Muscle of leg (tissue), 16 donors: ENCODE data around the gene GAL3ST3. TPM values are rescaled to one million over a fixed set of nuclear protein-coding genes. Genes with fewer than 3 reads are reported as not detected.
"Not testable (repeated sequence)": the region's sequence is repeated elsewhere in the genome, so short reads cannot be mapped to it uniquely, and the experiment has no call there.

Source experiments
- DNase-seq: peaks from one replicate; pipeline ENCODE4 v3.0.0; 2013
- H3K27ac ChIP-seq: one replicate; pipeline ENCODE4 v1.5.1; 2013; ENCODE audit warnings: mild to moderate bottlenecking, low read length, control low read depth
- H3K27me3 ChIP-seq: one replicate; pipeline ENCODE4 v1.6.1; 2013; ENCODE audit warnings: low read length; ENCODE audit not compliant: control insufficient read depth, insufficient read depth
- H3K36me3 ChIP-seq: one replicate; pipeline ENCODE4 v1.6.1; 2013; ENCODE audit warnings: low read length; ENCODE audit not compliant: control insufficient read depth, insufficient read depth
- H3K4me1 ChIP-seq: one replicate; pipeline ENCODE4 v1.6.1; 2013; ENCODE audit warnings: low read length; ENCODE audit not compliant: control insufficient read depth, insufficient read depth
- H3K4me3 ChIP-seq: one replicate; pipeline ENCODE4 v1.5.1; 2013; ENCODE audit warnings: low read length, control low read depth
- H3K9me3 ChIP-seq: replicated peaks from 2 replicates; pipeline ENCODE4 v1.6.1; 2013; ENCODE audit warnings: low read depth, low read length; ENCODE audit not compliant: control insufficient read depth
- WGBS: methylation state at CpG from one replicate; pipeline ENCODE4 v1.1.5; 2013; ENCODE audit warnings: missing lambda C conversion rate; ENCODE audit not compliant: insufficient coverage; 5-methylcytosine and 5-hydroxymethylcytosine counted together
- long read RNA-seq, 11 donors: transcript quantifications; one replicate each; lab custom pipeline, GENCODE V29; 2026
- polyA plus RNA-seq, 8 donors: library from polyadenylated mRNA; unstranded; fragments of 120-200 nt; gene quantifications; one replicate each; pipeline versions ENCODE4 v1.2.1 to v1.2.3, GENCODE V29; 2013; ENCODE audit warnings: inconsistent platforms in 1 of 8, low replicate concordance in 1 of 8; ENCODE audit not compliant: insufficient read length in 8 of 8, insufficient read depth in 1 of 8
- total RNA-seq: library from RNA; stranded (reverse); fragments of 120-200 nt; gene quantifications from one replicate; pipeline ENCODE4 v1.2.4, GENCODE V29; 2013

The GAL3ST3 gene, protein sequence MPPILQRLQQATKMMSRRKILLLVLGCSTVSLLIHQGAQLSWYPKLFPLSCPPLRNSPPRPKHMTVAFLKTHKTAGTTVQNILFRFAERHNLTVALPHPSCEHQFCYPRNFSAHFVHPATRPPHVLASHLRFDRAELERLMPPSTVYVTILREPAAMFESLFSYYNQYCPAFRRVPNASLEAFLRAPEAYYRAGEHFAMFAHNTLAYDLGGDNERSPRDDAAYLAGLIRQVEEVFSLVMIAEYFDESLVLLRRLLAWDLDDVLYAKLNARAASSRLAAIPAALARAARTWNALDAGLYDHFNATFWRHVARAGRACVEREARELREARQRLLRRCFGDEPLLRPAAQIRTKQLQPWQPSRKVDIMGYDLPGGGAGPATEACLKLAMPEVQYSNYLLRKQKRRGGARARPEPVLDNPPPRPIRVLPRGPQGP
- 0.80 TPM for total RNA-seq
- 1 to 10 TPM in 3 of 8 donors, under 1 TPM in 5; 0.22 to 1.7 (median 0.93) TPM for polyA plus RNA-seq
- long read RNA-seq, donor 1: 0 reads
- long read RNA-seq, donor 2: 0 reads
- long read RNA-seq, donor 3: 0 reads
- long read RNA-seq, donor 4: 0 reads
- long read RNA-seq, donor 5, partial matches to known transcripts: 268 of 349 reads
- long read RNA-seq, donor 5, other reads (novel, unspliced or antisense): 81 of 349 reads
- long read RNA-seq, donor 6: 0 reads
- long read RNA-seq, donor 7: 0 reads
- long read RNA-seq, donor 8: 0 reads
- long read RNA-seq, donor 9: 0 reads
- long read RNA-seq, donor 10, partial matches to known transcripts: 0 of 1 reads
- long read RNA-seq, donor 10, other reads (novel, unspliced or antisense): 0 of 1 reads
- long read RNA-seq, donor 11: 0 reads

DNA sequence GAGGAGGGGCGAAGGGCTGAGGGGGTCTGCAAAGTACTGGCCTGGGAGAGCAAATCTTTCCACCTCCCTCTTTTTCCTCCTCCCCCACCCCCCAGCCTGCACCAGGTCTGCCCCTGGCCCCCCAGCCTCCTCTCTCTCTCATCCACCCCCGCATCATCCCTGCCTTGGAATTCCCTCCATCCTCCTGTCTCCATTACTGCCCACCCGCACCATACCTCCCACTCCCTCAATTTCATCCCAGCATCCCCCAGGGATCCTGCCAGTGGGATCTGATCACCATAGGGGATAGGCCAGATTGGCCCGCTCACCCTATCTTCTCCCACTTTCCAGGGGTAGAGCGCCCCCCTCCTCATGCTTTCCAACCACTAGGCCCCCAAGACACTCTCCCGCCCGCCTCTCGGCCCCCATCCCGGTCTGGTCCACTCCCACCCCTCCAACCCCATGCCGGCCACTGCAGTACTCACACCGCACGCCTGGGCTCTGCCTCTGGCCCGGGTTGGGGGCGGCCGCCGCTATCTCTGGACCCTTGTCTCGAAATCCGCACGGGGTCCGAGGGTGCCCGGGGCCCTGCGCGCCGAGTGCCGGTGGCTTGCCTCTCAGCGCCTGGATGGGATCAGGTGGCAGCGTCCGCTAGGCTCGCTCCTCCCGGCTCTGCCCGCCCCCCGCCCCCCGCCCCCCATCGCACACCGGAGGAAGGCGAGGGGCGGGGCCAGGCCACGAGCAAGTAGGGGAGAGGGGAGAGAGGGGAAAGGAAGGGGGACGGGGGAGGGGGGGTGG lies at the start of gene GAL3ST3:
Gene GAL3ST3, minus strand, starts transcription at position 615 of the 777 bp plus-strand sequence. CDS start 3,746 bp downstream, outside the sequence.
- no peak within 1 kb of the TSS for H3K4me3 ChIP-seq
- no peak for DNase-seq
- 3% methylated on average over 19 of the region's 39 CpGs for WGBS

DNA sequence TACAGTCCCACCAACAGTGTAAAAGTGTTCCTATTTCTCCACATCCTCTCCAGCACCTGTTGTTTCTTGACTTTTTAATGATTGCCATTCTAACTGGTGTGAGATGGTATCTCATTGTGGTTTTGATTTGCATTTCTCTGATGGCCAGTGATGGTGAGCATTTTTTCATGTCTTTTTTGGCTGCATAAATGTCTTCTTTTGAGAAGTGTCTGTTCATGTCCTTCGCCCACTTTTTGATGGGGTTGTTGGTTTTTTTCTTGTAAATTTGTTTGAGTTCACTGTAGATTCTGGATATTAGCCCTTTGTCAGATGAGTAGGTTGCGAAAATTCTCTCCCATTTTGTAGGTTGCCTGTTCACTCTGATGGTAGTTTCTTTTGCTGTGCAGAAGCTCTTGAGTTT lies 43.2 kb upstream of the GAL3ST3 start:
- H3K27me3 ChIP-seq, H3K4me1 ChIP-seq, H3K4me3 ChIP-seq, DNase-seq, H3K27ac ChIP-seq, H3K36me3 ChIP-seq, H3K9me3 ChIP-seq: not testable (repeated sequence)
- no CpG with 5 or more reads among the region's 2 CpGs for WGBS

More for the DNA sequence above, at the start of gene GAL3ST3:
- H3K36me3 ChIP-seq: peaks cover 10% of the 10 kb centered on the region
- H3K27me3 ChIP-seq: peaks cover 21% of the 10 kb centered on the region
- no peak within 1 kb of the TSS for H3K27ac ChIP-seq
- peaks cover 27% of the 10 kb centered on the region for H3K4me1 ChIP-seq
- H3K9me3 ChIP-seq: no peaks in the 10 kb centered on the region

DNA sequence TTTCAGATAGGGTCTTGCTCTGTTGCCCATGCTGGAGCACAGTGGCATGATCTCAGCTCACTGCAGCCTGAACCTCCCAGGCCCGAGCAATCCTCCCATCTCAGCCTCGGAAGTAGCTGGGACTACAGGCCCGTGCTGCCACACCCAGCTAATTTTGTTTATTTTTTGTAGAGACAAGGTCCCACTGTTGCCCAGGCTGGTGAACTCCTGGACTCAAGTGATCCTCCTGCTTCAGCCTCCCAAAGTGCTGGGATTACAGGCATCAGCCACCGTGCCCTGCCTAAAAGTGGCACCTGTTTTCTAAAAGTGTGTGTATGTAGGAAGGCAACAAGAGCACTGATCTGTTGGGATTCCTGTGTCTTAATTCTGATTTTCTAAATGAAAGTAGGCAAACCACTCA lies 41.3 kb upstream of the GAL3ST3 start:
- no peaks in the 10 kb centered on the region for H3K36me3 ChIP-seq
- H3K4me3 ChIP-seq: no peak overlapping the region
- no peaks in the 10 kb centered on the region for H3K4me1 ChIP-seq
- no peaks in the 10 kb centered on the region for H3K27me3 ChIP-seq
- H3K9me3 ChIP-seq: no peaks in the 10 kb centered on the region
- H3K27ac ChIP-seq: no peak overlapping the region
- no peak for DNase-seq
- WGBS: no CpG with 5 or more reads among the region's 4 CpGs

DNA sequence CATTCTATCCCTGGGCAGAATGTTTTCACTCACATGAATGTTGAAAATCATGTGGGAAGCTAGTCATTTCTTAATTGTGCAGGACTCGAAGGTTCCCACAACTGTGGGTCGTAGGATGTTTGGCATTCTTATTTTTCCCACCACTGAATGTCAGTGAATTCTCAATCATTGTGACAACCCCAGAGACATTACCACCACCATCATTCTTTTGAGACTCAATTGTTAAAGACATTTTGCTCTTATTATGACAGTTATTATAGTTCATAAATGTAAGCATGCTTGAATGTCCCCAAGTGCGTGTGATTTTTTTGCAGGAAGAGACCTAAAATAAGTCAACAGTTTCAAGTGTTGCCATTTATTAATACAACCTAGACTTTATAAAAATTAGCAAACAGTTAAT lies 40.1 kb upstream of the GAL3ST3 start:
- Histone ChIP-seq H3K4me1 (peaks cover under 1% of the 10 kb centered on the region), H3K9me3 (no peaks in the 10 kb centered on the region), H3K27ac (no peak overlapping the region), H3K27me3 (no peaks in the 10 kb centered on the region), H3K36me3 (no peaks in the 10 kb centered on the region), H3K4me3 (no peak overlapping the region)
- DNase-seq: no peak
- no CpG with 5 or more reads among the region's 3 CpGs for WGBS

DNA sequence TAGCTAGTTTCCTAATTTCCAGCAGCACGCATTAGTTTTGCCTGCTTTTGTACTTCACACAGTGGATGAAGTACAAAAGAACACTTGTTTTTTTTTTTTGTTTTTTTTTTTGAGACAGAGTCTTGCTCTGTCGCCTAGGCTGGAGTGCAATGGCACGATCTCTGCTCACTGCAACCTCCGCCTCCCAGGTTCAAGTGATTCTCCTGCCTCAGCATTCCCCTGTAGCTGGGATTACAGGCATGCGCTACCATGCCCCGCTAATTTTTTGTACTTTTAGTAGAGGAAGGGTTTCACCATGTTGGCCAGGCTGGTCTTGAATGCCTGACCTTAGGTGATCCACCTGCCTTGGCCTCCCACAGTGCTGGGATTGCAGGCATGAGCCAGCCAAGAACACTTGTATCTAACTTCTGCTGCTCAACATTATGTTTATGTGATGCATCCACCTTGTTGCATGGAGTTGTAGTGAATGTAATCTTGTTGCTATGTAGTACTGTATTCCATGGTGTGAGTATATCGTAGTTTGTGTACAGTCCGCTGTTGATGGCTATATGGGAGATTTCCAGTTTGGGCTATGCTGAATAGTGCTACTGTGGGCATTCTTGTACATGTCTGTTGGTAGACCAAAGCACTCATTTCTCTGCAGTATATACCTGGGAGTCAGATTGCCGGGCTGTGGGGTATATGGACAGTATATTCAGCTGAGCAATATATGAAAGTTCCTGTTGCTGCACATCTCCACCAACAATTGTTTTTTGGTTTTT lies 38.4 kb upstream of the GAL3ST3 start:
- no peak overlapping the region for H3K4me3 ChIP-seq
- H3K9me3 ChIP-seq: no peaks in the 10 kb centered on the region
- peaks cover 4% of the 10 kb centered on the region for H3K4me1 ChIP-seq
- H3K27me3 ChIP-seq: no peaks in the 10 kb centered on the region
- H3K27ac ChIP-seq: no peak overlapping the region
- H3K36me3 ChIP-seq: no peaks in the 10 kb centered on the region
- DNase-seq: no peak
- WGBS: 87% methylated on average over 5 of the region's 9 CpGs

DNA sequence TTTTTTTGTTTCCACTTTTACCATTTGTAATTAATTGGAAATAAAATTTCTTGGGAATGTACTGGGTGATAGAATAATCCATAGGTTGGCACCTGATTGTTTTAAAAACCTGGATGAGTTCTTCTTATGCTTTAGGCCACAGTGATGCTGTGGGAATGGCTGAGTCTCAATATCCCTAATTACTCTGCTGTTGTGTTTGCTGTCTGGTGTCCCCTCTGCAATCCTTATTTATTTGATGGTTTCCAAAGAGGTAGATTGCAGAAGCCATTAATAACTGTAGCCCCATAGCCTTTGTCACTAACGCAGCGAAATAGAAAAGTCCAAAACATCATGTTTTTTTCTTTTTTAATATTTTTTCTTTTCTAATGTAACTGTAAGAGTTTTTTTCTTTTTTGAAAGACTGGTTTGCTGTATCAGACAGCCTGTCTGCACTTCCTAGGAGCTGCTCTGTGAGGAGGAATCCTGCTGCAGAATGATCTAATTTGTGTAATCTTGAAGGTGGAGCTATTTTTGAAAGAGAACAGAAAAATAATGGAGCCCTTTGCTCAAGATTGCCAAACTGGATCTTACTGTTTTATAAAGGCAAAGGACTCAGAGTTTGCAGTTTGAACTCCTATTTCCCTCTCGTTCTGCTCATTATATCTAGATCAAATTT lies 36.0 kb upstream of the GAL3ST3 start:
- Histone ChIP-seq H3K27ac (no peak overlapping the region), H3K4me1 (peaks cover 7% of the 10 kb centered on the region), H3K36me3 (no peaks in the 10 kb centered on the region)

DNA sequence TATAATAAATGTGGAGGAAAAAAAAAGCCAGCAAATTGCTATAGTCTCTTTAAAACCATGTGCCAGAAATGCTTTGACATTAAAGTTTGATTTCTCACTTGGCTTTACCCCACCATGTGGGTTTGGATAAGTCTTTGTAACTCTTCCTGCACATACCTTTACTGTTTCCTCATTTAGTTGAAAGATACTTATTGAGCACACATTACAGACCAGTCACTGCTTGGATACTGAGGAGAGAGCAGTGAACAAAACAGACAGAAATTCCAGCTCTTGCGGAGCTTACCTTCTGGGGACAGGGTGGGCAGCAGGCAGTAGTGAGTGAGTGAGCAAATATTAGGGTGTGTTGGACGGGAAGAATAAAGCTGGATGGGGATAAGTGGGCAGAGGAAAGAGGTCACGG lies 34.8 kb upstream of the GAL3ST3 start:
- WGBS: 80% methylated on average over 3 of the region's 3 CpGs
- Histone ChIP-seq H3K27ac (no peak overlapping the region), H3K36me3 (peaks cover 5% of the 10 kb centered on the region), H3K4me3 (no peak overlapping the region), H3K27me3 (no peaks in the 10 kb centered on the region), H3K9me3 (no peaks in the 10 kb centered on the region), H3K4me1 (peaks cover 7% of the 10 kb centered on the region)
- no peak for DNase-seq

More for the DNA sequence above, 36.0 kb upstream of the GAL3ST3 start:
- Histone ChIP-seq H3K27me3 (no peaks in the 10 kb centered on the region), H3K9me3 (no peaks in the 10 kb centered on the region), H3K4me3 (no peak overlapping the region)
- WGBS: no CpG with 5 or more reads among the region's 3 CpGs
- no peak for DNase-seq

DNA sequence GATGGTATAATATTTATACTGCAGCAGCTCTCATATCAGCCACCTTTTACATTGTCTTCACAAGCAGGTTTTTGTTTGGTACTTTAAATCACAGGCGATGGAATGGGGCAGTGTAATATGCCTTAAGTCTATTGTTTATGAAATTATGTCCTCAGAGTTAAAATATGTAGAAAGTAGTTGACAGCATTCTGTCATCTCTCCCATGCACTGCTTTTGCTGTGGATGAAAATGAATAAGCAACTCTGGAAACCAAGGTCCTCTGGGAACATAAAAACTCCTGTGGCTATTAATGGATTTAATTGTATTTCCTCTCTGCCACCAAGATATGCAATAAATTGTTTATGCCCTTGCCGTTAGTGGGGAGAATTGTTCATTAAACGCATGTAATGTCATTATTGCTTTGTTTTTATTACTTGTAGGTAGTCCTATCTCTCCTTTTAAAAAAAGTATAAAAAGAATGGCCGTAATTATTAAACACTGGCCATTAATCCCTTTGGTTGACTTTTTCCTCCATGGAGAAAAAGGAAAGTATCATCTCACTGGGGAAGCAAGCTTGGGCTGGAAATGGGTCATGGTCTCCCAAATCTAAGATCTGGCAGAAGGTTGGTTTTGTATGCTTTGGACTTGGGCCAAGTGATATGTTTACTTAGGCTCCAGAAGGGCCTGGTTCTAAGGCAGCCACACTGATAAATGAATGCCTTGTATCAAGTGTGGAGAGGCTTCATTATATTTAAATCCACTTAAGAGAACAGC lies 34.2 kb upstream of the GAL3ST3 start:
- no peak for DNase-seq
- H3K4me1 ChIP-seq: peaks cover 7% of the 10 kb centered on the region
- no CpG with 5 or more reads among the region's 4 CpGs for WGBS
- no peaks in the 10 kb centered on the region for H3K27me3 ChIP-seq
- H3K9me3 ChIP-seq: no peaks in the 10 kb centered on the region
- H3K27ac ChIP-seq: no peak overlapping the region
- no peak overlapping the region for H3K4me3 ChIP-seq
- peaks cover 5% of the 10 kb centered on the region for H3K36me3 ChIP-seq
